ENCODE measurements around the gene SURF6. TPM values are rescaled to one million over a fixed set of nuclear protein-coding genes. Genes with fewer than 3 reads are reported as not detected.
"Not testable (repeated sequence)": the region's sequence is repeated elsewhere in the genome, so short reads cannot be mapped to it uniquely, and the experiment has no call there.

The SURF6 gene
- total RNA-seq, 1 experiment from 2014 or later = 56.3 TPM

- peaks cover 26 to 36% (median 30%) of the 10 kb centered on the region in 3 experiments for H3K36me3 Mint-ChIP-seq (ENCODE audit: insufficient read depth in 1 of 3, low read depth in 3 of 3)
Observed at GRCh38 chr9:133327834-133328484, 8.0 kb downstream of the SURF6 start.

DNA sequence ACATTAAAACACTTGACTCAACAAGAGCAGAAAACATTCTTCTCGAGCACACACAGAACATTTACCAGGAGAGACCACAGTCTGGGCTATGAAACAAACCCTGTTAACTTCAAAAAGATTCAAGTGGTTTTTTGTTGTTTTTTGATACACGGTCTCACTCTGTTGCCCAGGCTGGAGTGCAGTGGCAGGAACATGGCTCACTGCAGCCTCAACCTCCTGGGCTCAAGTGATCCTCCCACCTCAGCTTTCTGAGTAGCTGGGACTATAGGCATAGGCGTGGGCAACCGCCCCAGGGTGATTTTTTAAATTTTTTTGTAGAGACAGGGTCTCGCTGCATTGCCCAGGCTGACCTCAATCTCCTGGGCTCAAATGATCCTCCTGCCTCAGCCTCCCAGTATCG is 9.0 kb downstream of the SURF6 start:
- H2AK5ac ChIP-seq (ENCODE audit: insufficient read length, low read length); H2BK20ac ChIP-seq (ENCODE audit: low read depth, low read length, poor library complexity, severe bottlenecking); H3K79me1 ChIP-seq (ENCODE audit: insufficient read depth, low read depth, low read length, poor library complexity, severe bottlenecking); H2BK15ac ChIP-seq (ENCODE audit: low read depth, low read length); H3K4me1 ChIP-seq (ENCODE audit: insufficient read depth, low read length); H3K56ac ChIP-seq (ENCODE audit: insufficient read length, low read depth, low read length); H4K20me1 ChIP-seq (ENCODE audit: control insufficient read depth, insufficient read depth, insufficient read length); H3K27me3 ChIP-seq (ENCODE audit: insufficient read depth, low read length); H3K4ac ChIP-seq (ENCODE audit: low read depth, low read length); H4K91ac ChIP-seq (ENCODE audit: insufficient read length, low read depth, low read length); H3K14ac ChIP-seq (ENCODE audit: insufficient read depth, low read length); H3K23me2 ChIP-seq (ENCODE audit: insufficient read length, low read depth, low read length, poor library complexity, severe bottlenecking); H3K4me1 Mint-ChIP-seq; H2BK12ac ChIP-seq (ENCODE audit: insufficient read length, low read depth, low read length); H3K23ac ChIP-seq (ENCODE audit: insufficient read length, low read depth, low read length); H2BK5ac ChIP-seq (ENCODE audit: insufficient read length, low read length); H3K18ac ChIP-seq (ENCODE audit: insufficient read length, low read depth, low read length); H4K8ac ChIP-seq (replicated peaks; ENCODE audit: insufficient read length, low read depth, low read length); H2AFZ ChIP-seq (ENCODE audit: low read length); DNase-seq; H3T11ph ChIP-seq (ENCODE audit: low read length); H3K4me2 ChIP-seq (ENCODE audit: insufficient read depth, insufficient read length, low read length); H3K27ac ChIP-seq (ENCODE audit: insufficient read length, low read depth, low read length); H2BK120ac ChIP-seq (ENCODE audit: low read depth, low read length, poor library complexity, severe bottlenecking); H3K79me2 ChIP-seq (ENCODE audit: insufficient read depth, low read length); H4K5ac ChIP-seq (ENCODE audit: insufficient read length, low read depth, low read length); H3K9ac ChIP-seq (ENCODE audit: extremely low read depth, insufficient read length, low read length); H3K4me3 Mint-ChIP-seq; H3K27ac Mint-ChIP-seq: not testable (repeated sequence)
- WGBS (ENCODE audit: extremely low coverage, insufficient read length, low lambda C conversion rate) = no CpG with 5 or more reads among the region's 6 CpGs
- H3K27me3 Mint-ChIP-seq (ENCODE audit: low read depth) = peaks cover 26% of the 10 kb centered on the region
- H3K9me3 Mint-ChIP-seq = peaks cover 35 to 41% of the 10 kb centered on the region in 2 experiments
- peaks cover 18 to 26% (median 21%) of the 10 kb centered on the region in 3 experiments for H3K36me3 Mint-ChIP-seq (ENCODE audit: insufficient read depth in 1 of 3, low read depth in 3 of 3)
- peaks cover 11% of the 10 kb centered on the region for H3K9me3 ChIP-seq (ENCODE audit: control insufficient read depth, low read depth, low read length)

More at GRCh38 chr9:133327834-133328484, 8.0 kb downstream of the SURF6 start:
- Histone ChIP-seq H2BK15ac (ENCODE audit: low read depth, low read length) (no peak overlapping the region), H3K4me2 (ENCODE audit: insufficient read depth, insufficient read length, low read length) (no peak overlapping the region), H3K56ac (ENCODE audit: insufficient read length, low read depth, low read length) (no peak overlapping the region), H3K27ac (ENCODE audit: insufficient read length, low read depth, low read length) (no peak overlapping the region), H4K91ac (ENCODE audit: insufficient read length, low read depth, low read length) (no peak overlapping the region), H4K20me1 (ENCODE audit: control insufficient read depth, insufficient read depth, insufficient read length) (no peaks in the 10 kb centered on the region), H3K79me2 (ENCODE audit: insufficient read depth, low read length) (no peaks in the 10 kb centered on the region), H3K23me2 (ENCODE audit: insufficient read length, low read depth, low read length, poor library complexity, severe bottlenecking) (no peaks in the 10 kb centered on the region), H4K8ac (replicated peaks; ENCODE audit: insufficient read length, low read depth, low read length) (no peak overlapping the region), H3K18ac (ENCODE audit: insufficient read length, low read depth, low read length) (no peak overlapping the region), H2BK20ac (ENCODE audit: low read depth, low read length, poor library complexity, severe bottlenecking) (no peak overlapping the region), H3K23ac (ENCODE audit: insufficient read length, low read depth, low read length) (no peak overlapping the region), H4K5ac (ENCODE audit: insufficient read length, low read depth, low read length) (no peak overlapping the region), H3K79me1 (ENCODE audit: insufficient read depth, low read depth, low read length, poor library complexity, severe bottlenecking) (no peaks in the 10 kb centered on the region), H3T11ph (ENCODE audit: low read length) (no peak overlapping the region), H3K9ac (ENCODE audit: extremely low read depth, insufficient read length, low read length) (no peak overlapping the region), H2BK5ac (ENCODE audit: insufficient read length, low read length) (no peak overlapping the region), H3K14ac (ENCODE audit: insufficient read depth, low read length) (no peak overlapping the region), H2BK120ac (ENCODE audit: low read depth, low read length, poor library complexity, severe bottlenecking) (no peak overlapping the region), H3K4me1 (ENCODE audit: insufficient read depth, low read length) (no peaks in the 10 kb centered on the region), H3K27me3 (ENCODE audit: insufficient read depth, low read length) (no peaks in the 10 kb centered on the region), H3K9me3 (ENCODE audit: control insufficient read depth, low read depth, low read length) (peaks cover 11% of the 10 kb centered on the region), H2AK5ac (ENCODE audit: insufficient read length, low read length) (no peak overlapping the region), H2AFZ (ENCODE audit: low read length) (no peak overlapping the region), H2BK12ac (ENCODE audit: insufficient read length, low read depth, low read length) (no peak overlapping the region), H3K4ac (ENCODE audit: low read depth, low read length) (no peak overlapping the region)
- peaks cover 21% of the 10 kb centered on the region for H3K27me3 Mint-ChIP-seq (ENCODE audit: low read depth)
- no peak overlapping the region for H3K4me3 Mint-ChIP-seq
- TF ChIP-seq CTCF (conservative IDR thresholded peaks at IDR 0.05) = no peak
- H3K9me3 Mint-ChIP-seq = peaks cover 35 to 41% of the 10 kb centered on the region in 2 experiments
- no peak overlapping the region for H3K27ac Mint-ChIP-seq
- WGBS (ENCODE audit: extremely low coverage, insufficient read length, low lambda C conversion rate) = no CpG with 5 or more reads among the region's 10 CpGs
- 0 out of 4 replicates have a peak, but pooled peaks cover 0 to 4% of the 10 kb centered on the region in 2 experiments for H3K4me1 Mint-ChIP-seq
- peak; percentile 18 for DNase-seq

Measured in H9 (cell line).